GM21423 (cell line): ENCODE data around the gene ABHD11.
A peak's percentile ranks its signal among the peaks of the same experiment; 100 is the strongest.
"Not testable (repeated sequence)": the region's sequence is repeated elsewhere in the genome, so short reads cannot be mapped to it uniquely, and the experiment has no call there.

Source experiments
- ATAC-seq: cut with Tn5 transposase; IDR thresholded peaks from one replicate; pipeline ENCODE4 v1.9.1; 2021; ENCODE audit warnings: mild to moderate bottlenecking, moderate library complexity; ENCODE audit not compliant: unreplicated experiment

ABHD11 gene

GRCh38 chr7:73746378-73746777 is 7.8 kb upstream of the ABHD11 start:
- ATAC-seq = no peak

GRCh38 chr7:73742753-73743641 is 4.4 kb upstream of the ABHD11 start:
- no peak for ATAC-seq

DNA sequence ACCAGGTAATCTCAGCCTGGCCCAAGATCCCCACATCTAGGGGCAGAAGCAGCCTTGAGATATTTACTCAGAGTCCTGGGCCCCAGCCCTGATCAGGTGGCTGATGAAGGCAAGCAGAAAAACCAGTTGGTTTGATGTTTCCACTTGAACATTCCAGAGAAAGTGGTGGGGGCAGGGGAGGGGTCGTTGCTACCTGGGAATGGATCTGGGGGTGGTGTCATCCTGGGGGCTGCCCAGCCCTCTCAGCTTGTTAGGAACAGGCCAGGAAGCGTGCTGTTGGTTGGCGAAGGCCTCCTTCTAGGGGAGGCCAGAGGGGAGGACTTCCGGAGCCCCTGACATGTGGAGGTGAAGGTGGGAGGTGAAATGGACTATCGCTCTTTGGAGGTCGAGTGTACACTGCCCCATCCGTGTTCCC is 3.7 kb upstream of the ABHD11 start:
- ATAC-seq = no peak

- no peak for ATAC-seq
Measured at GRCh38 chr7:73741600-73741999, 3.0 kb upstream of the ABHD11 start.

DNA sequence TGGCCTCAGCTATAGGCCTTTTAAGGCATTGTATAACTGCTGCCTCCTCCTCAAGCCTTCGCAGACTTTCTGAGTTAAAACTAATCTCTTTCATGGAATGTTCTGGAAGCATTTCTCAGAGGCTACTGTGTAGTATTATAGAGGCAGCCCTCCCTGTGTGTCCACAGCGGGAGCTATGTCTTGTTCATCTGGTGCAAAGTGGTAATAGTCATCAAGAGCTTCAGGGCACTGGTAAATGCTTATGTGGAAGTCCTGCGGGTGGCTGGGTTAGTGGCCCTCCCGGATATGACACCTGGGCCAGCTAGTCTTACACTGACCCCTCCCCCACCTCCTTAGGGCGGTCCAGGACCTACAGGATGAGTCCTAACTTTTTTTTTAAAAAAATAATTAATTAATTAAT is 2.2 kb upstream of the ABHD11 start:
- ATAC-seq = no peak

DNA sequence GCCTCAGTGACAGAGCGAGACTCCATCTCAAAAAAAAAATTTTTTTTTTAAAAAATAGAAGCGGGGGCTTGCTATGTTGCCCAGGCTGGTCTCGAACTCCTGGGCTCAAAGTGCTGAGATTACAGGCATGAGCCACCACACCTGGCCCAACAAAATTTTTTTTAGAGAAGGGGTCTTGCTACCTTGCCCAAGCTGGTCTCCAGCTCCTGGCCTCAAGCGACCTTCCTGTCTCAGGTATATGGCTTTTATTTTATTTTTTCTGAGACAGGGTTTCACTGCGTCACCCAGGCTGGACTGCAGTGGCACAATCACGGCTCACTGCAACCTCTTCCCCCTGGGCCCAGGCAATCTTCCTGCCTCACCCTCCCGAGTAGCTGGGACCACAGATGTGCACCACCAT is 1.6 kb upstream of the ABHD11 start:
- ATAC-seq = no peak

DNA sequence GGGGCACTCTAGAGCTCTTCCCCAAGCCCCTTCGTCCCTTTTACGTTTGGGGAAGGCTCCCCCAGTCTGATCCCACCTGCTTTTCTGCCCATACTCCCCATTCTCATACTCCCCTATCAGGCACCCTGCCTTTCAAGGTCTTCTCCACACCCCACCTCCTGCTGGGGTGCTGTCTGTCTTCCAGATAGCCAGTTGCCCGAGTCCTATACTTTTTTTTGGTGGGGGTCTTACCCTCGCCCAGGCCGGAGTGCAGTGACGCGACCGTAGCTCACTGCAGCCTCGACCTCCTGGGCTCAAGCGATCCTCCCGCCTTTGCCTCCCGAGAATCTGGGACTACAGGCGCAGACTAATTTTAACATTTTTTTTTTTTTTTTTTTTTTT is 775 bp upstream of the ABHD11 start:
- no peak for ATAC-seq

DNA sequence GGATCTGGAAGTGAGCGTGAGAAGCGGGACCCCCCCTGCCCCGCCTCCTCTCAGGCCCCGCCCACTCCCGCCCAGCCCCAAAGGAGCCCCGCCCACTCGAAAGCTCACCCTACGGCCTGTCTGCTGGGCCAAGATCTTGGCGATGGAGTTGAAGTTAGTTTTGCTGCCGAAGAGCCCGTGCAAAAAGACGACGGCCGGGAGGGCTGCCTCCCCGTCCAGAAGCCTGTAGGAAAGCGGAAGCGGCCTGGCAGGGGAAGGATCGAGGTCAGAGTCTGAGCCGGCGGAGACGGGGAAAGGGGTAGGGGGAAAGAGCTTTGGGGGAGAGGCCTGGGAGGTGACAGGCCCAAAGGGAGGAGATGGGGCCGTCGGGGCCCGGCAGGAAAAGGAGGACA is 386 bp downstream of the ABHD11 start:
- ATAC-seq = no peak

DNA sequence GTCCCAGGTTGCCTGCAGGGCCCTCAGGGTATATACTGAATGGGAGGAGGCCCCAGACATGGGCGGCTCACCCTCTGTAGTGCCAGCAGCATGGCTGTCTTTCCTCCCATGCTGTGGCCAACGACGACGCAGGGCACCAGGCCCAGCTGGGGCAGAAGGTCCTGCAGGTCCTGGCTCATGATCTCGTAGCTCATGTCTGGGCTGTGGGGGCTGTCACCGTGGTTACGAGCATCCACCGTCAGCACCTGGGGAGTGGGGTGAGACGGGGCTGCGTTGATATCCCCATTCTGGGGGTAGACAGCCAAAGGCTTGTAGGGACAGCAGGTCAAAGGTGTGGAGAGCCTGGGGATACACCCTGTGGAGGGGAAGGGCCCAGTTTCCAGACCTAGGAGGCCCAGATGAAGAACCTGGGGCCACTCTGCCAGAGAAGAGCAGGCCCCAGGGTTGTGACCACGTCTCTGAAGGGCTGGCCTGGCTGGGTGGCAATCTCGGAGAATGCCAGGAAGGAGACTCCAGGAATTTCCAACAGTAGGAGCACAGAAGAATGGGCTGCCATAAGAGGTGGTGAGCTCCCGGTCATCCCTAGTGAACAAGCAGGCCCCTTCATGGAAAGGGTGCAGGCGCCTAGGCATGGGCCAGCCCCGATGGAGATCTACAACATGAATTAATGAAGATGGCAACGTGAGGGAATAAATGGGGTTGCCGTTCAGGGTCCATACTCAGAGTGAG is 947 bp downstream of the ABHD11 start:
- no peak for ATAC-seq

DNA sequence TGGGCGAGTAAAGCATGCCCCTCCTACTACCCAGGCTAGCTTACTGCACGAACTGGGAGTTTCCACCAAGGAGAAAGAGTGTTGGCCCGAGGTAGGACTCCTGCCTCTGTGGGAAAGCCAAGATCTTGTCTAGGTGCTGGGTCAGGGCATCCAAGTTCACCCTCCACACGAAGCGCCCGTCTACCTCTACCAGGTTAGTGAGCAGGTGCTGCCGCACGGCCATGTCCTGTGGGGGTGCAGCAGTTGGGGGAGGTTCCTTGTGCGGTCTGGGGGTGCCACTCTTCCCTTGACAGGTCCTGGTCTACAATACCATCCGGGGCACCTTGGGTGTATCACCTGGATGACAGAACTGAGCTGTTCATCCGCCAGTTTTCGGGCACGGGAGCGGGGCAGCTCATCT is 1.7 kb downstream of the ABHD11 start:
- no peak for ATAC-seq

- no peak for ATAC-seq
Measured at GRCh38 chr7:73735528-73735905, 3.1 kb downstream of the ABHD11 start.

- peak; percentile 37 for ATAC-seq
Measured at GRCh38 chr7:73734619-73735527, 3.7 kb downstream of the ABHD11 start.

GRCh38 chr7:73732397-73732796 is 6.2 kb downstream of the ABHD11 start:
- ATAC-seq = no peak

DNA sequence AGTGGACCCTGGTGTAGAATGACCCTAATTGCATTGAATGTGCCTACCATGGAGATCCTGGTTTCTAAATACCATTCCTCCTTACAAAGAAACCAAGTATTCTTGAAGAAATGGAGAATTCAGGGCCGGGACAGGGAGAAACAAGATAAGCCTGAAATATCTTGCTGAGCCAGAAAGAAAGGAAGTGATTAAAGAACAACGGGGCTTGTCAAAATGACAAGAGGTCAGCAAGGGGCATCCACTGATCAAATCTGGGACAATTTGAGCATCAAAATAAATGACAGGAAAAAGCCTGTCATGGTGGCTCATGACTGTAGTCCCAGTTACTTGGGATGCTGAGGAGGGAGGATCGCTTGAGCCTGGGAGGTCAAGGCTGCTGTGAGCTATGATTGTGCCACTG is 8.1 kb downstream of the ABHD11 start:
- ATAC-seq = no peak

DNA sequence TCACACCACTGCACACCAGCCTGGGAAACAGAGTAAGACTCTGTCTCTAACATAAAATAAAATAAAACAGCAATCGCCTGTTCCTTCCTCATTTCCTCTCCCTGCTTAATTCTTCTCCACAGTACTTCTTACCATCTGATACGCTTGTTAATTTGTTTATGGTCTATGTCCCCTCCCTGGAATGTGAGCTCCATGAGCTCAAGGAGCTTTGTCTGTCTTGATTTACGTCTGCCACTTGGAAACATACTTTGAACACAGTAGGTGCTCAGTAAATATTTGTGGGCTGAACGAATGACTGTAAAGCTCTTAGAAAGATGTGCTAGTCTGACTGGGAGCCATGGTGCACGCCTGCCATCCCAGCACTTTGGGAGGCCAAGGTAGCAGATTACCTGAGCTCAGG is 10.1 kb downstream of the ABHD11 start:
- ATAC-seq = no peak

DNA sequence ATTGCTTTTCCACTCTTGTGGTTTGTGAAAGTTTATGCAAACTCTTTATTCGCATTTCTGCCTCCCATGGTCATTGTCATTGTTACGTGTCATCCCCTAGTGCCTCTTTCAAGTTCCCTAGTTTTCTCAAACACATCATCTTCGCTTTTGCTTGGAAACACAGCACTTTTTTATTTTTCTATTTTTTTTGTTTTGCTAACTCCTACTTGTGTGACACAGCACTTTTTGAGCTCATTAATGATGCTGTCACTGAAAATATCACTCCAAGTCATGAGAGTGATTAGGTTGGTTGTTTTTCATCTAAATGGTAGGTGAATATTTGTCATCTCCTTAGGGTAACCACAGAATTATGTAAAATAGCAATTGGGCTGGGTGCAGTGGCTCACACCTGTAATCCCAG is 10.7 kb downstream of the ABHD11 start:
- ATAC-seq = no peak

DNA sequence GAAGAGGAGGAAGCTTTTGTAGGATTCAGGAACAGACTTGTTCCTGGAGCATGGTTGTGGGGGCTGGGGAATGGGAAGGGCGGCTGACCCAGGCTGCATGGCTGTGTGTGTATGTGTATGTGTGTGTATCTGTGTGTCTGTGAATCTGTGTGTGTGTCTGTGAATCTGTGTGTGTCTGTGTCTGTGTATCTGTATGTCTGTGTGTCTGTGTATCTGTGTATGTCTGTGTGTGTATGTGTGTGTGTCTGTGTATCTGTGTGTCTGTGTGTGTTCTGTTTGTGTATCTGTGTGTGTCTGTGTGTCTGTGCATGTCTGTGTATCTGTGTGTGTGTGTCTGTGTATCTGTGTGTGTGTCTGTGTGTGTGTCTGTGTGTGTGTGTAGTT is 12.5 kb downstream of the ABHD11 start:
- ATAC-seq = no peak

DNA sequence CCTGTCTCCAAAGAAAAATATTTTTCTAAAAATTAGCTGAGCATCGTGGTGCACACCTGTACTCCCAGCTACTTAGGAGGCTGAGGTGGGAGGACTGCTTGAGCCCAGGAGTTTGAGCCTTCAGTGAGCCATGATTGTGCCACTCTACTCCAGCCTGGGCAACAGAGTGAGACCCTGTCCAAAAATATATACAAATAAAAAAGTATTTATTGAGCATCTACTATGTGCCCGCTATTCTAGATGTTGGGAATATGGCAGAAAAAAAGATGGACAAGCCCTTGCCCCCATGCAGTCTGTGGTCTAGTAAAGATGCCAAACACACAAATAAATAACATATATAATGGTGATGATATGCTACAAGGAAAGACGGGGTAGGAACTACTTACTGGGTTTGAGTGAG is 14.8 kb downstream of the ABHD11 start:
- no peak for ATAC-seq

DNA sequence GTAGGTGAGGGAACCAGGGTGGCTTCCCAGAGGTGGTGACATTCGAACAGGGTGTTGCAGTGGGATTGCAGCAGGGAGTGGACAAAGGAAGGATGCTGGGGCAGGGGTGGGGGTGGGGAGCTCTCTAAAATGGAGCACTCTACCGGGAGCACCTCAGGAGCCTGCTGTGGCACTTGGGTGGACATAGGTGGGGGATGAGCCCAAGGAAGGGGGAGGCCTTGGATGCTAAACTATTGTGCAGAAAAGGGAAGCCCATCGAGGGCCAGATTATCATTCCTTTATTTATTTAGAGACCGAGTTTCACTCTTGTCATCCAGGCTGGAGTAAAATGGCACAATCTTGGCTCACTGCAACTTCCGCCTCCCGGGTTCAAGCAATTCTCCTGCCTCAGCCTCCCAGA is 15.8 kb downstream of the ABHD11 start:
- ATAC-seq = no peak

- not testable (repeated sequence) for ATAC-seq
Measured at GRCh38 chr7:73722182-73722581, 16.4 kb downstream of the ABHD11 start.

DNA sequence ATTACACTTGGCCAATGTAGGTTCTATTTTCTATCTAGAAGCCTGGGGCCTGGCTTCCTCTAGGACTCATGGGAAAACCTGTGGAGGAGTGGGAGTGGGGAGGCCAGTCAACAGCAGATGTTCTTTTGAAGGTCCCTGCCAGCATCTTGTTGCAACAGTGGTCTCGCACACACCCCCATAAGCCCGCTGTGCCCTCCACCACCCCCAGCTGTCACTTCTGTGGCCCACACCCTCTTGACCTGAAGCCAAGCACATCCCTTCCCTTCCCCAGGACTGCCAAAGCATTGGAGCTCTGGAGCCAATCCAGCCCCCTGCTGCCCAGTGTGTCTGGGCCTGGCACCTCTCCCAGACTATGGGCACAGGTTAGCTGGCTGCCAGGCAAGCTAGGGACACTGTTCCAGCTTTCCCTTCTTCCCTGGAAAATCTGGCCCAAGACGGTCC is 17.2 kb downstream of the ABHD11 start:
- ATAC-seq = no peak
